Cerebellar cortex (tissue), 1 donor: ENCODE measurements around the gene ADARB1.
"Not testable (repeated sequence)": the region's sequence is repeated elsewhere in the genome, so short reads cannot be mapped to it uniquely, and the experiment has no call there.

ENCODE experiments used
- DNase-seq: peaks from one replicate; pipeline ENCODE4 v3.0.0-alpha.2; 2015; ENCODE audit warnings: low spot score

The ADARB1 gene

GRCh38 chr21:45134279-45135076 is 60.1 kb downstream of the ADARB1 start:
- no peak for DNase-seq

GRCh38 chr21:45135122-45135521 is 60.7 kb downstream of the ADARB1 start:
- DNase-seq, result no peak

- no peak for DNase-seq
Observed at GRCh38 chr21:45135868-45136267, 61.5 kb downstream of the ADARB1 start.

GRCh38 chr21:45136500-45136899 is 62.1 kb downstream of the ADARB1 start:
- no peak for DNase-seq

- peak; percentile 93 for DNase-seq
Observed at GRCh38 chr21:45136927-45137611, 62.7 kb downstream of the ADARB1 start.

- DNase-seq, result no peak
Observed at GRCh38 chr21:45137612-45137937, 63.2 kb downstream of the ADARB1 start.

GRCh38 chr21:45138199-45139002 is 64.0 kb downstream of the ADARB1 start:
- peak; percentile 74 for DNase-seq

- not testable (repeated sequence) for DNase-seq
Observed at GRCh38 chr21:45139003-45139360, 64.6 kb downstream of the ADARB1 start.

GRCh38 chr21:45139473-45139872 is 65.1 kb downstream of the ADARB1 start:
- no peak for DNase-seq

- peak; percentile 91 for DNase-seq
Observed at GRCh38 chr21:45140346-45140940, 66.1 kb downstream of the ADARB1 start.

- DNase-seq, result not testable (repeated sequence)
Observed at GRCh38 chr21:45140944-45141343, 66.6 kb downstream of the ADARB1 start.

- no peak for DNase-seq
Observed at GRCh38 chr21:45141507-45141906, 67.1 kb downstream of the ADARB1 start.

GRCh38 chr21:45142469-45143308 is 68.3 kb downstream of the ADARB1 start:
- no peak for DNase-seq

GRCh38 chr21:45143855-45144254 is 69.5 kb downstream of the ADARB1 start:
- no peak for DNase-seq

GRCh38 chr21:45145146-45145545 is 70.8 kb downstream of the ADARB1 start:
- DNase-seq, result no peak

GRCh38 chr21:45145846-45146245 is 71.5 kb downstream of the ADARB1 start:
- not testable (repeated sequence) for DNase-seq

GRCh38 chr21:45146306-45146705 is 71.9 kb downstream of the ADARB1 start:
- no peak for DNase-seq

- DNase-seq, result no peak
Observed at GRCh38 chr21:45146801-45147200, 72.4 kb downstream of the ADARB1 start.

GRCh38 chr21:45147473-45148315 is 73.3 kb downstream of the ADARB1 start:
- no peak for DNase-seq

GRCh38 chr21:45148316-45148990 is 74.1 kb downstream of the ADARB1 start:
- DNase-seq, result no peak
